H1 (cell line): ENCODE data around the gene TPST2. TPM values are rescaled to one million over a fixed set of nuclear protein-coding genes. Genes with fewer than 3 reads are reported as not detected.

Source experiments
- CTCF ChIA-PET: fragments of 300-600 bp; sonication (Branson Sonifier 250); formaldehyde crosslinking; loops from one replicate; lab custom pipeline; 2021; ENCODE audit not compliant: partially characterized antibody; lab: Charles Lee
- POLR2A ChIA-PET: fragments of 300-600 bp; sonication (Branson Sonifier 250); formaldehyde crosslinking; loops from one replicate; lab custom pipeline; 2021; ENCODE audit warnings: inconsistent platforms; ENCODE audit not compliant: partially characterized antibody; lab: Charles Lee
- DNase-seq, 2 experiments: peaks; one replicate each; pipeline versions ENCODE4 v3.0.0 to v3.0.0-alpha.2; 2010 to 2022; ENCODE audit warnings: low spot score in 2 of 2, low read depth in 1 of 2, mixed read lengths in 1 of 2
- FAIRE-seq: peaks from 2 replicates; lab custom pipeline; 2011; peaks lifted over from hg19 to GRCh38; lab: Jason Lieb, UNC
- H2AFZ ChIP-seq: 2 replicates; pipeline ENCODE4 v1.8.1; 2012; ENCODE audit warnings: low read length, inconsistent platforms
- H2AK5ac ChIP-seq: 2 replicates; pipeline ENCODE4 v1.6.1; 2013; ENCODE audit warnings: low read depth, low read length
- H2BK120ac ChIP-seq: replicated peaks from 2 replicates; pipeline ENCODE3; 2013; ENCODE audit warnings: low read depth, low read length, inconsistent platforms
- H2BK12ac ChIP-seq: 2 replicates; pipeline ENCODE4 v1.6.1; 2013; ENCODE audit warnings: low read depth, low read length
- H2BK15ac ChIP-seq: 2 replicates; pipeline ENCODE4 v1.6.1; 2013; ENCODE audit warnings: low read length
- H2BK20ac ChIP-seq: 2 replicates; pipeline ENCODE4 v1.6.1; 2013; ENCODE audit warnings: low read length
- H2BK5ac ChIP-seq: 2 replicates; pipeline ENCODE4 v1.6.1; 2013; ENCODE audit warnings: low read depth, low read length
- H3K14ac ChIP-seq: 2 replicates; pipeline ENCODE4 v1.6.1; 2013; ENCODE audit warnings: inconsistent platforms; ENCODE audit not compliant: insufficient read length
- H3K18ac ChIP-seq: 2 replicates; pipeline ENCODE4 v1.6.1; 2013; ENCODE audit warnings: low read length; ENCODE audit errors: extremely low read depth
- H3K23ac ChIP-seq: 2 replicates; pipeline ENCODE4 v1.6.1; 2013; ENCODE audit warnings: inconsistent platforms; ENCODE audit not compliant: insufficient read length
- H3K23me2 ChIP-seq: 2 replicates; pipeline ENCODE4 v1.6.1; 2013; ENCODE audit warnings: low read depth, low read length
- H3K27ac ChIP-seq: 2 replicates; pipeline ENCODE4 v1.6.1; 2011; ENCODE audit warnings: low read depth, low read length, inconsistent platforms
- H3K27me3 ChIP-seq, 4 experiments: replicated peaks in 1 of 4; 1 replicate in 1 of 4; 2 replicates in 3 of 4; pipeline versions ENCODE4 v1.6.1 to v1.8.1; 2011 to 2013; ENCODE audit warnings: low read length in 3 of 4, mild to moderate bottlenecking in 3 of 4, inconsistent platforms in 2 of 4, mixed read lengths in 2 of 4, moderate library complexity in 1 of 4; ENCODE audit not compliant: control insufficient read depth in 3 of 4, insufficient read depth in 3 of 4; ENCODE audit errors: extremely low read depth in 1 of 4
- H3K36me3 ChIP-seq, 4 experiments: 2 replicates each; pipeline versions ENCODE4 v1.6.1 to v1.8.1; 2011 to 2013; ENCODE audit warnings: mild to moderate bottlenecking in 4 of 4, low read length in 3 of 4, moderate library complexity in 2 of 4, control low read depth in 1 of 4, inconsistent platforms in 1 of 4; ENCODE audit not compliant: insufficient read depth in 4 of 4, control insufficient read depth in 2 of 4
- H3K4ac ChIP-seq: replicated peaks from 2 replicates; pipeline ENCODE3; 2013; ENCODE audit warnings: low read length, low read depth, mixed read lengths, inconsistent platforms; ENCODE audit not compliant: insufficient read length
- H3K4me1 ChIP-seq, 4 experiments: replicated peaks in 1 of 4; 1 replicate in 1 of 4; 2 replicates in 3 of 4; pipeline versions ENCODE4 v1.6.1 to v1.8.1; 2011 to 2013; ENCODE audit warnings: low read length in 3 of 4, inconsistent platforms in 2 of 4, mixed read lengths in 1 of 4; ENCODE audit not compliant: insufficient read depth in 4 of 4, control insufficient read depth in 3 of 4
- H3K4me2 ChIP-seq, 2 experiments: 2 replicates each; pipeline versions ENCODE4 v1.6.1 to v1.8.1; 2011 to 2013; ENCODE audit warnings: low read depth in 2 of 2, low read length in 2 of 2, control low read depth in 1 of 2, inconsistent platforms in 1 of 2, mild to moderate bottlenecking in 1 of 2; ENCODE audit not compliant: insufficient read depth in 1 of 2
- H3K4me3 ChIP-seq, 4 experiments: fragments of 200-600, 300-600 bp in 1 of 4; sonication (generic), shearing (Covaris generic), sonication (Bioruptor Twin) in 1 of 4; 2 replicates each; pipeline versions ENCODE4 v1.5.1 to v1.8.1; 2011 to 2016; ENCODE audit warnings: low read length in 4 of 4, low read depth in 3 of 4, control low read depth in 2 of 4, inconsistent platforms in 2 of 4, mild to moderate bottlenecking in 2 of 4, mixed read lengths in 1 of 4, moderate library complexity in 1 of 4; ENCODE audit not compliant: insufficient read depth in 2 of 4; ENCODE audit errors: extremely low read depth in 1 of 4
- H3K56ac ChIP-seq: replicated peaks from 2 replicates; pipeline ENCODE3; 2013; ENCODE audit warnings: low read depth, mild to moderate bottlenecking, mixed read lengths, low read length, inconsistent platforms; ENCODE audit not compliant: insufficient read length
- H3K79me1 ChIP-seq: 2 replicates; pipeline ENCODE4 v1.6.1; 2013; ENCODE audit warnings: low read depth, low read length, control low read depth
- H3K79me2 ChIP-seq, 2 experiments: 2 replicates each; pipeline versions ENCODE4 v1.6.1 to v1.8.1; 2012 to 2013; ENCODE audit warnings: low read length in 2 of 2, mild to moderate bottlenecking in 2 of 2, inconsistent platforms in 1 of 2; ENCODE audit not compliant: insufficient read depth in 2 of 2, control insufficient read depth in 1 of 2
- H3K9ac ChIP-seq, 4 experiments: replicated peaks in 1 of 4; 1 replicate in 1 of 4; 2 replicates in 3 of 4; pipeline versions ENCODE4 v1.6.1 to v1.8.1; 2011 to 2013; ENCODE audit warnings: low read depth in 3 of 4, low read length in 3 of 4, control low read depth in 2 of 4, mild to moderate bottlenecking in 2 of 4, moderate library complexity in 2 of 4, inconsistent platforms in 1 of 4; ENCODE audit errors: extremely low read depth in 1 of 4
- H3K9me3 ChIP-seq, 2 experiments: 2 replicates each; pipeline versions ENCODE4 v1.6.1 to v1.8.1; 2012 to 2013; ENCODE audit warnings: mild to moderate bottlenecking in 2 of 2, moderate library complexity in 2 of 2, control low read depth in 1 of 2, inconsistent platforms in 1 of 2, low read depth in 1 of 2, low read length in 1 of 2, mixed read lengths in 1 of 2; ENCODE audit not compliant: insufficient read depth in 2 of 2
- H4K20me1 ChIP-seq, 2 experiments: replicated peaks in 1 of 2; 2 replicates each; pipeline versions ENCODE3 to v1.8.1; 2011 to 2013; ENCODE audit warnings: inconsistent platforms in 2 of 2, low read length in 2 of 2, mild to moderate bottlenecking in 1 of 2; ENCODE audit not compliant: insufficient read depth in 2 of 2, control insufficient read depth in 1 of 2
- H4K5ac ChIP-seq: 2 replicates; pipeline ENCODE4 v1.6.1; 2013; ENCODE audit warnings: low read length, low read depth, mixed read lengths, inconsistent platforms; ENCODE audit not compliant: insufficient read length
- H4K8ac ChIP-seq: 2 replicates; pipeline ENCODE4 v1.8.0; 2013; ENCODE audit warnings: mild to moderate bottlenecking, moderate library complexity, low read length, inconsistent platforms; ENCODE audit not compliant: insufficient read depth; ENCODE audit errors: extremely low read depth
- H4K91ac ChIP-seq: replicated peaks from 2 replicates; pipeline ENCODE3; 2013; ENCODE audit warnings: low read length, mixed read lengths, inconsistent platforms; ENCODE audit not compliant: insufficient read length
- ASH2L ChIP-seq: fragments of 200-600, 300-600 bp; sonication (generic); IDR thresholded peaks from one replicate; pipeline ENCODE4 v1.7.1; 2017; ENCODE audit warnings: low read length
- BRCA1 ChIP-seq: IDR thresholded peaks from 2 replicates; pipeline ENCODE4 v1.6.1; 2012; ENCODE audit warnings: low read depth, low read length, improper control_type of control experiment
- FOSL1 ChIP-seq: IDR thresholded peaks from 2 replicates; pipeline ENCODE4 v1.6.1; 2011; ENCODE audit warnings: mild to moderate bottlenecking, low read depth, low read length, moderate library complexity; ENCODE audit not compliant: insufficient read depth
- MAX ChIP-seq: IDR thresholded peaks from 2 replicates; pipeline ENCODE4 v1.6.1; 2012; ENCODE audit warnings: inconsistent platforms
- NANOG ChIP-seq: IDR thresholded peaks from 2 replicates; pipeline ENCODE4 v1.6.1; 2011; ENCODE audit warnings: low read length, low read depth, mild to moderate bottlenecking, inconsistent platforms; ENCODE audit not compliant: insufficient read depth, poor library complexity, severe bottlenecking
- POU5F1 ChIP-seq: IDR thresholded peaks from 2 replicates; pipeline ENCODE4 v1.6.1; 2011; ENCODE audit warnings: low read depth, mild to moderate bottlenecking, low read length, moderate library complexity
- WGBS, 2 experiments: shearing (Covaris generic) in 1 of 2; methylation state at CpG; one replicate each; pipeline versions ENCODE4 v1.1.6 to v1.1.7; 2013 to 2015; ENCODE audit warnings: low lambda C conversion rate in 2 of 2, mixed read lengths in 2 of 2, inconsistent platforms in 1 of 2, low coverage in 1 of 2, missing lambda C conversion rate in 1 of 2; ENCODE audit not compliant: insufficient replicate concordance in 2 of 2, insufficient coverage in 1 of 2, insufficient read length in 1 of 2; ENCODE audit errors: extremely low coverage in 1 of 2, missing lambda C conversion rate in 1 of 2; 5-methylcytosine and 5-hydroxymethylcytosine counted together
- polyA plus RNA-seq, 7 experiments: library from polyadenylated mRNA; depleted of rRNA in 3 of 7; stranded (reverse) in 5 of 7; unstranded in 2 of 7; fragments of >200 nt in 5 of 7; fragments of 200-250 nt in 2 of 7; gene quantifications; 1 replicate in 5 of 7; 2 replicates in 1 of 7; 4 replicates in 1 of 7; pipeline versions ENCODE4 v1.2.1 to v1.2.3, GENCODE V29; 2011 to 2013; ENCODE audit warnings: missing spikeins in 2 of 7, mixed read lengths in 2 of 7
- total RNA-seq: library from RNA; stranded (reverse); fragmentation: NEBNext Ultra II Directional; extraction: Animal tissue kit (Norgen Biotek cat#: 25700); gene quantifications from 2 replicates; pipeline ENCODE4 v1.2.1, GENCODE V29; 2021

Gene TPST2
- total and polyA plus RNA-seq, 2 of the 8 experiments (the other 6 are each of a cell fraction or from before 2014, with no cell fraction given): 58.8 to 143 TPM

DNA sequence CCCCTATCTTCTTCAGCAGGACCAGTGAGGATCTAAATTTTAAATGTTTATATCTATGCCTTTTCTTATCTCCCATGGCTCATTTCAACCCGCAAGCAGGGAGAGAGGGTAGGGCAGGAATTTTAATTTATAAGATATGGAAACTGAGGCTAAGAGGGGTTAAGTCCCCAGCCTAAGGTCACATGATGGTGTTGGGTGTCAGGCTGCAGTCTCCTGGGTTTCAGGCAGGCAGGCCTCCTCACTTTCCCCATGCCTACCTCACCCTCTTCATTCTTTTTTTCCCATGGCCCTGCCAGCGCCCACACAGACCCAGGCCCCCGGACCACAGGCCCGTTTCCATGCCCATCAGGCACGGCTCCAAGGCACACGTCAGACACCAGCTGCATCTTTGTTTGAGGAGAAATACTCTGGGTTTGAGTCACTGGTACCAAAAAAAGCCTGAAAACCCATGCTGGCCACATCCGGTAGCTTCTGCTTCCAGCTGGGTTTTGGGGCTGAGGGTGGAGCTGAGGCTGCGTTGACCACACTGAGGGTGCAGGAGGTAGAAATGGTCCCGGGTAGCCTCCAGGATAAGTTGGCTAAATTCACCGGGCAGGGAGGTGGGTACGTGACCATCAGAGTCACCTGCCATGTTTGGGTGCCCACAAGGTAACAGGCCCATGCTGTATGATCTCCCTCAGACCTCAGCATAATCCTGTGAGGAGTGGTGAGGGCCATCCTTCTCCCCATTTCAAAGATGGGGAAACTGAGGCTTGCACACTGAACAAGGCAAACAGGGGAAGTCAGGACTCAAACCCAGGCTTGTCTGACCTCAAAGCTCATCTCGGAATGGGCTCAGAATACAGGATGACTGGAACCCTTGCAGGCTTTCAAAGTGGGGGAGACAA, 20.4 kb upstream of the TPST2 start:
- 99% methylated on average over 12 of the region's 12 CpGs; no CpG with 5 or more reads in 1 of the 2 experiments for WGBS, 2 experiments
- no peak overlapping the region for H3K56ac ChIP-seq
- peaks cover 5% of the 10 kb centered on the region; the same call in 1 of the 2 replicates for H3K23me2 ChIP-seq
- H4K5ac ChIP-seq: no peak overlapping the region
- H3K18ac ChIP-seq: no peak overlapping the region; the same call in 1 of the 2 replicates
- TF ChIP-seq BRCA1: no peak
- TF ChIP-seq NANOG: no peak
- no peak for TF ChIP-seq POU5F1
- no peak for TF ChIP-seq MAX
- no peak for TF ChIP-seq ASH2L
- no peak for TF ChIP-seq FOSL1
- H4K8ac ChIP-seq: no peak overlapping the region
- H2BK20ac ChIP-seq: peak overlapping the region; percentile 66
- H3K79me1 ChIP-seq: no peaks in the 10 kb centered on the region; the same call in 1 of the 2 replicates
- H2AK5ac ChIP-seq: no peak overlapping the region
- FAIRE-seq (no peak), DNase-seq (no peak)
- H3K14ac ChIP-seq: no peak overlapping the region
- peak overlapping the region; percentile 40; the same call in 1 of the 2 replicates for H2BK5ac ChIP-seq
- no peak overlapping the region for H3K4ac ChIP-seq
- no peak overlapping the region for H3K9ac ChIP-seq
- H2AFZ ChIP-seq: no peak overlapping the region
- no peaks in the 10 kb centered on the region for H3K79me2 ChIP-seq
- no peak overlapping the region for H3K23ac ChIP-seq
- ChIA-PET CTCF (interaction anchor here (0.9 kb wide), 1 partner anchor 216 kb away, joined by 3 read pairs; no protein-coding TSS in a partner anchor), POLR2A (interaction anchor here (1.1 kb wide), 1 partner anchor 48 kb away, joined by 3 read pairs; no protein-coding TSS in a partner anchor)
- H3K9me3 ChIP-seq: no peaks in the 10 kb centered on the region
- H3K36me3 ChIP-seq: no peaks in the 10 kb centered on the region
- H3K4me3 ChIP-seq: no peak overlapping the region
- peaks cover 5 to 27% (median 25%) of the 10 kb centered on the region in 4 experiments for H3K27me3 ChIP-seq
- no peak overlapping the region for H2BK120ac ChIP-seq
- H4K20me1 ChIP-seq: no peaks in the 10 kb centered on the region
- no peak overlapping the region for H3K4me2 ChIP-seq
- no peak overlapping the region for H2BK15ac ChIP-seq
- peak overlapping the region; percentile 77 for H2BK12ac ChIP-seq
- H3K27ac ChIP-seq: no peak overlapping the region
- H4K91ac ChIP-seq: peak overlapping the region; percentile 12
- H3K4me1 ChIP-seq: peaks cover 8 to 23% (median 17%) of the 10 kb centered on the region in 4 experiments
